Dedifferentiated amniotic fluid mesenchymal stem cell (primary cell): ENCODE measurements around the gene PARD3.

ENCODE experiments used
- DNase-seq: peaks from one replicate; pipeline ENCODE4 v3.0.0-alpha.2; 2016; ENCODE audit errors: extremely low spot score

PARD3 gene

GRCh38 chr10:34824870-34825269 lies 9.8 kb upstream of the PARD3 start:
- no peak for DNase-seq

- no peak for DNase-seq
These were observed 6.8 kb upstream of the PARD3 start for GRCh38 chr10:34821587-34822585.

- no peak for DNase-seq
These were observed 2.5 kb upstream of the PARD3 start for GRCh38 chr10:34817586-34817985.

GRCh38 chr10:34817054-34817453 lies 2.0 kb upstream of the PARD3 start:
- DNase-seq, result no peak

GRCh38 chr10:34816501-34817002 lies 1.5 kb upstream of the PARD3 start:
- no peak for DNase-seq

- DNase-seq, result no peak
These were observed 995 bp upstream of the PARD3 start for GRCh38 chr10:34816085-34816496.

- no peak for DNase-seq
These were observed 247 bp downstream of the PARD3 start for GRCh38 chr10:34814913-34815184.

- no peak for DNase-seq
These were observed 728 bp downstream of the PARD3 start for GRCh38 chr10:34814223-34814912.

- peak; percentile 29 for DNase-seq
These were observed 1.4 kb downstream of the PARD3 start for GRCh38 chr10:34813626-34814222.

GRCh38 chr10:34812771-34813170 lies 2.3 kb downstream of the PARD3 start:
- DNase-seq, result no peak

- no peak for DNase-seq
These were observed 3.1 kb downstream of the PARD3 start for GRCh38 chr10:34811968-34812514.

GRCh38 chr10:34811126-34811967 lies 3.7 kb downstream of the PARD3 start:
- DNase-seq, result no peak

GRCh38 chr10:34809796-34810195 lies 5.3 kb downstream of the PARD3 start:
- no peak for DNase-seq

GRCh38 chr10:34808801-34809745 lies 6.0 kb downstream of the PARD3 start:
- DNase-seq, result no peak

GRCh38 chr10:34808336-34808735 lies 6.8 kb downstream of the PARD3 start:
- no peak for DNase-seq

- no peak for DNase-seq
These were observed 10.8 kb downstream of the PARD3 start for GRCh38 chr10:34804306-34804705.

GRCh38 chr10:34802692-34803091 lies 12.4 kb downstream of the PARD3 start:
- DNase-seq, result no peak

GRCh38 chr10:34801097-34801733 lies 13.9 kb downstream of the PARD3 start:
- no peak for DNase-seq

- DNase-seq, result no peak
These were observed 14.5 kb downstream of the PARD3 start for GRCh38 chr10:34800624-34801023.

GRCh38 chr10:34798654-34799053 lies 16.4 kb downstream of the PARD3 start:
- DNase-seq, result no peak
